GM19023 (cell line): Measurements from ENCODE around the gene FTCD.
"Not testable (repeated sequence)": the region's sequence is repeated elsewhere in the genome, so short reads cannot be mapped to it uniquely, and the experiment has no call there.

Source experiments
- ATAC-seq: cut with Tn5 transposase; IDR thresholded peaks from one replicate; pipeline ENCODE4 v1.9.1; 2021; ENCODE audit warnings: mild to moderate bottlenecking, moderate library complexity; ENCODE audit not compliant: unreplicated experiment

FTCD gene

GRCh38 chr21:46155514-46156377, at the start of gene FTCD:
FTCD (minus strand) TSS chr21:46155579; CDS start chr21:46155523, 56 bp downstream.
- no peak for ATAC-seq

GRCh38 chr21:46205166-46205565, 49.8 kb upstream of the FTCD start:
- ATAC-seq: no peak

GRCh38 chr21:46203203-46203600, 47.8 kb upstream of the FTCD start:
- no peak for ATAC-seq

- ATAC-seq: no peak
Observed at GRCh38 chr21:46202592-46203202, 47.3 kb upstream of the FTCD start.

GRCh38 chr21:46200877-46201803, 45.8 kb upstream of the FTCD start:
- ATAC-seq: not testable (repeated sequence)

GRCh38 chr21:46199436-46200373, 44.3 kb upstream of the FTCD start:
- ATAC-seq: no peak

GRCh38 chr21:46196733-46197132, 41.4 kb upstream of the FTCD start:
- no peak for ATAC-seq

- no peak for ATAC-seq
Observed at GRCh38 chr21:46195595-46196195, 40.3 kb upstream of the FTCD start.

GRCh38 chr21:46194374-46195334, 39.3 kb upstream of the FTCD start:
- ATAC-seq: no peak

GRCh38 chr21:46193829-46194373, 38.5 kb upstream of the FTCD start:
- no peak for ATAC-seq

- ATAC-seq: no peak
Observed at GRCh38 chr21:46191686-46192575, 36.6 kb upstream of the FTCD start.

- no peak for ATAC-seq
Observed at GRCh38 chr21:46191257-46191685, 35.9 kb upstream of the FTCD start.

- no peak for ATAC-seq
Observed at GRCh38 chr21:46190491-46191131, 35.2 kb upstream of the FTCD start.

- ATAC-seq: no peak
Observed at GRCh38 chr21:46189959-46190490, 34.6 kb upstream of the FTCD start.

- ATAC-seq: no peak
Observed at GRCh38 chr21:46189213-46189958, 34.0 kb upstream of the FTCD start.
